Measurements from ENCODE around the gene ZNF668.

Gene ZNF668

GRCh38 chr16:31089199-31089598, 15.2 kb upstream of the ZNF668 start:
- no peak overlapping the region for H3K4me3 ChIP-seq (ENCODE audit: control insufficient read depth, low read depth, low read length)
- TF ChIP-seq CTCF (IDR thresholded peaks at IDR 0.05; ENCODE audit: control insufficient read depth, insufficient read depth, low read depth, low read length, missing control alignments): no peak
- no peak for DNase-seq (ENCODE audit: low read depth)

- DNase-seq (ENCODE audit: low read depth): no peak
- TF ChIP-seq CTCF (IDR thresholded peaks at IDR 0.05; ENCODE audit: control insufficient read depth, insufficient read depth, low read depth, low read length, missing control alignments): no peak
- no peak within 1 kb of the TSS for H3K4me3 ChIP-seq (ENCODE audit: control insufficient read depth, low read depth, low read length)
Measured at GRCh38 chr16:31088459-31089183, 14.6 kb upstream of the ZNF668 start, which contains the start of gene PRSS53. Gene PRSS53, minus strand, starts transcription at chr16:31088943. Its CDS starts 134 bp downstream, at chr16:31088809.

- no peak for DNase-seq (ENCODE audit: low read depth)
- TF ChIP-seq CTCF (IDR thresholded peaks at IDR 0.05; ENCODE audit: control insufficient read depth, insufficient read depth, low read depth, low read length, missing control alignments): no peak
Measured at GRCh38 chr16:31087971-31088370, 13.9 kb upstream of the ZNF668 start.

GRCh38 chr16:31087481-31087880, 13.4 kb upstream of the ZNF668 start:
- DNase-seq (ENCODE audit: low read depth): no peak
- H3K4me3 ChIP-seq (ENCODE audit: control insufficient read depth, low read depth, low read length): no peak overlapping the region
- TF ChIP-seq CTCF (IDR thresholded peaks at IDR 0.05; ENCODE audit: control insufficient read depth, insufficient read depth, low read depth, low read length, missing control alignments): no peak

More at GRCh38 chr16:31087971-31088370, 13.9 kb upstream of the ZNF668 start:
- no peak overlapping the region for H3K4me3 ChIP-seq (ENCODE audit: control insufficient read depth, low read depth, low read length)

GRCh38 chr16:31086629-31086906, 12.5 kb upstream of the ZNF668 start:
- no peak for TF ChIP-seq CTCF (IDR thresholded peaks at IDR 0.05; ENCODE audit: control insufficient read depth, insufficient read depth, low read depth, low read length, missing control alignments)
- no peak for DNase-seq (ENCODE audit: low read depth)
- H3K4me3 ChIP-seq (ENCODE audit: control insufficient read depth, low read depth, low read length): no peak overlapping the region

GRCh38 chr16:31085873-31086628, 12.0 kb upstream of the ZNF668 start:
- DNase-seq (ENCODE audit: low read depth): no peak
- H3K4me3 ChIP-seq (ENCODE audit: control insufficient read depth, low read depth, low read length): no peak overlapping the region
- TF ChIP-seq CTCF (IDR thresholded peaks at IDR 0.05; ENCODE audit: control insufficient read depth, insufficient read depth, low read depth, low read length, missing control alignments): no peak
